AG04450 (cell line): ENCODE data around the gene OARD1. TPM values are rescaled to one million over a fixed set of nuclear protein-coding genes. Genes with fewer than 3 reads are reported as not detected.

Source experiments
- CTCF ChIA-PET: fragments of 300-600, 350-600 bp; formaldehyde crosslinking; extraction: SDS; loops from one replicate; lab custom pipeline; 2022; ENCODE audit warnings: antibody characterized with exemption, inconsistent platforms; lab: Charles Lee
- POLR2A ChIA-PET: fragments of 350-600 bp; formaldehyde crosslinking; extraction: SDS; loops from one replicate; lab custom pipeline; 2021; ENCODE audit warnings: antibody characterized with exemption, inconsistent platforms; lab: Yijun Ruan, JAX
- DNase-seq: peaks from one replicate; pipeline ENCODE4 v3.0.0-alpha.2; 2011; ENCODE audit warnings: low read depth, low spot score
- H3K27ac ChIP-seq: one replicate; pipeline ENCODE4 v1.5.1; 2012; ENCODE audit warnings: low read depth, low read length, control low read depth
- H3K27me3 ChIP-seq: one replicate; pipeline ENCODE4 v1.6.0; 2012; ENCODE audit warnings: low read length; ENCODE audit not compliant: control insufficient read depth, insufficient read depth
- H3K4me3 ChIP-seq: 2 replicates; pipeline ENCODE4 v1.5.1; 2011; ENCODE audit warnings: mild to moderate bottlenecking, low read depth, low read length, control low read depth
- H3K9me3 ChIP-seq: 2 replicates; pipeline ENCODE4 v1.5.1; 2012; ENCODE audit warnings: low read length; ENCODE audit not compliant: control insufficient read depth, insufficient read depth
- CTCF ChIP-seq: IDR thresholded peaks from 2 replicates; pipeline ENCODE4 v1.5.1; 2011; ENCODE audit warnings: low read depth, low read length, control low read depth, inconsistent platforms
- polyA plus RNA-seq: library from polyadenylated mRNA; depleted of rRNA; stranded (reverse); fragments of >200 nt; gene quantifications from 2 replicates; pipeline ENCODE4 v1.2.3, GENCODE V29; 2011

Gene OARD1
- polyA plus RNA-seq, 1 experiment: 10.0 TPM

GRCh38 chr6:41045664-41046063, 26.5 kb downstream of the OARD1 start:
- ChIA-PET POLR2A (no interaction called here), CTCF (interaction anchor here (3.3 kb wide), 1 partner anchor 18 kb away, joined by 16 read pairs; no protein-coding TSS in a partner anchor)
- Histone ChIP-seq H3K4me3 (no peak overlapping the region), H3K27ac (no peak overlapping the region), H3K27me3 (peaks cover 10% of the 10 kb centered on the region), H3K9me3 (no peaks in the 10 kb centered on the region)
- no peak for DNase-seq
- no peak for TF ChIP-seq CTCF

GRCh38 chr6:41043151-41043550, 29.0 kb downstream of the OARD1 start:
- POLR2A ChIA-PET: no interaction called here
- CTCF ChIA-PET: no interaction called here
- no peaks in the 10 kb centered on the region for H3K9me3 ChIP-seq
- H3K27me3 ChIP-seq: peaks cover 13% of the 10 kb centered on the region
- no peak overlapping the region for H3K27ac ChIP-seq
- no peak for TF ChIP-seq CTCF
- DNase-seq: no peak
- H3K4me3 ChIP-seq: no peak overlapping the region

GRCh38 chr6:41042226-41043055, 29.7 kb downstream of the OARD1 start, which contains the start of gene TSPO2:
Gene TSPO2, plus strand, starts transcription at chr6:41042467. Its CDS starts 519 bp downstream, at chr6:41042986.
- no peak within 1 kb of the TSS for H3K4me3 ChIP-seq
- no peak for TF ChIP-seq CTCF
- CTCF ChIA-PET: interaction anchor here (1.0 kb wide), 1 partner anchor 15 kb away, joined by 3 read pairs; no protein-coding TSS in a partner anchor
- H3K27ac ChIP-seq: no peak within 1 kb of the TSS
- peaks cover 15% of the 10 kb centered on the region for H3K27me3 ChIP-seq
- DNase-seq: no peak
- H3K9me3 ChIP-seq: no peaks in the 10 kb centered on the region
- POLR2A ChIA-PET: no interaction called here

GRCh38 chr6:41040940-41041536, 31.1 kb downstream of the OARD1 start:
- Histone ChIP-seq H3K27ac (no peak overlapping the region), H3K4me3 (no peak overlapping the region), H3K9me3 (no peaks in the 10 kb centered on the region), H3K27me3 (peaks cover 20% of the 10 kb centered on the region)
- DNase-seq: no peak
- ChIA-PET POLR2A (no interaction called here), CTCF (interaction anchor here (0.7 to 6.2 kb wide), 9 partner anchors 9 to 146 kb away, joined by 3 to 51 read pairs (median 3); no protein-coding TSS in a partner anchor)
- TF ChIP-seq CTCF: no peak
